ENCODE results near the gene NDUFV1.

The NDUFV1 gene

GRCh38 chr11:67641338-67642172 is 34.8 kb downstream of the NDUFV1 start:
- no peak for DNase-seq

GRCh38 chr11:67642173-67643120 is 35.7 kb downstream of the NDUFV1 start:
- no peak for DNase-seq

- DNase-seq, result no peak
Measured at GRCh38 chr11:67644042-67644441, 37.3 kb downstream of the NDUFV1 start.

GRCh38 chr11:67644472-67645418 is 38.0 kb downstream of the NDUFV1 start:
- no peak for DNase-seq

DNA sequence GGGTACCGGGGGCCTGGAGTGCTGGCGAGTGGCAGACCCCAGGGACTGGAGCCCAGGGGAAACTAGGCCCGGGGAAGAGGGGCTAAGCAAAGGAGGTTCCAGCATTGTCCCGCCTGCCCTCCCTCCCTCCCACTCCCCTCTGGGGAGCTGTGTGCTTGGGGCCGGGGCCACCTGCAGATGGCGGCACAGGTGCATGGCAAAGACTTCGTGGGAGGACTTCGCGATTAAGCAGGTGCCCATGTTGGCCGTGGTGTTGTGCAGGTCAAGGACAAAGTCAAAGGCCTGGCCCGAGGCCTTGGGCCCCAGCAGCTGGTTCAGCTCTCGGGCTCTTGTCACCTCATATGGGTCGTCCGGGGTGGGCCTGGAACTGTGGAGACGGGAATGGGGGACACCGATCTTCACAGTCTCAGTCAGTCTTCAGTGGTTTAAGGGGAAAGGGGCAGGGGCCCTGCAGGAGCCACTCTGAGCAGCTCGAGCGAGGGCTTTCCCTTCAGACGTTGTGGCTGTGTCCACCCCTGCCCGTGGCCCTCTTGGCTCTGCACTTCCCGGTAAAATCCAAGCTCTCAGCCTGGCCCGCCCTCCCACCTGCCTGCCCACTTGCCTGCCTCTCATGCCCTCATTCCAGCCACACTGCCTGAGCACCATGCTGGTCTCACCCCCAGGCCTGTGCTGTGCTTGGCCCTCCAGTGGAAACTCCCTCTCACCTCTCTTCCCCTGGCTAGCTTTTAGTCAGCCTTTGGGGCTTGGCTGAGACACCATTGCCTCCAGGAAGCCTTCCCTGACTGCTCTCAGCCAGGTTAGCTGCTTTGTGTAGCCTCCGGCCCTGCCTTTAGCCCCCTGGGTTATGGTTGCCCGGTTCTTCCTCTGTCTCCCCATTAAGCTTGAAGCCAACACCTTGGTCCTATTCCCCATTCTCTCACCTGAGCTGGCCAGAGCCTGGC is 39.1 kb downstream of the NDUFV1 start:
- no peak for DNase-seq

DNA sequence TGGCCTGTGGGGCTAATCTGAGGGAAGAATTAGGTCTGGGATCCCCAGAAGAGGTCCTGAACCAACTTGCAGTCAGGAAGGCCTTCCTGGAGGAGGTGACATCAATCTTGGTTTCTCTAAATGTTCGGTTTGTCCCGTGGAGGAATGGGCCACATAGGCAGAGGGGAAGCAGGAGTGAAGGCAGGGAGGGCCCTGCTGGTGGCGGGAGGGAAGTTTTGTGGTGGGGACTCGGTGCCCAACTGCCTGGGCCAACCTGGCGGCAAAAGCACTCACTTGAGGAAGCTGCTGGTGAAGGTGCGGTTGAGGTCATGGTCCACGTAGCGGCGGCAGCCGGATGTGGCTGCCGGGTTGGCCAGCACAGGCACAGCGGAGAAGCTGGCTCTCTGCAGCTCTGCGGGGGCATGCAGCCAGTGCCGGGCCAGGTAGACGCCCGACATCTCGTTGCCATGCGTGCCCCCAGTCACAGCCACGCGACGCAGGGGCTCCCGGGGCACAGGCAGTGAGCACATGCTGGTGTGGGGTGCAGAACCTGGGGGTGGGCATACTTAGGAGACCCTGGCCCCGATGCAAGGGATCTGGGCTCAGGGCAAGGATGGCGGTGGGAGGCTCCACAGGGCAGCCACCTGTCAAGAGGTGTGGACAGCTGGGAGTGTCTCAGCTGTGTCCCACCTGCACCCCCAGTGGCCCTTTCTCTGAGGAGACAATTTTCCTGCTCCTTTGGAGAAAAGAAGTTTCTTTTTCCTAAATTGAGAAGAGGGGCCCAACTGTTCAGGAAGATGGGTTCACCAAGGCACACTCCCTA is 40.0 kb downstream of the NDUFV1 start:
- no peak for DNase-seq

DNA sequence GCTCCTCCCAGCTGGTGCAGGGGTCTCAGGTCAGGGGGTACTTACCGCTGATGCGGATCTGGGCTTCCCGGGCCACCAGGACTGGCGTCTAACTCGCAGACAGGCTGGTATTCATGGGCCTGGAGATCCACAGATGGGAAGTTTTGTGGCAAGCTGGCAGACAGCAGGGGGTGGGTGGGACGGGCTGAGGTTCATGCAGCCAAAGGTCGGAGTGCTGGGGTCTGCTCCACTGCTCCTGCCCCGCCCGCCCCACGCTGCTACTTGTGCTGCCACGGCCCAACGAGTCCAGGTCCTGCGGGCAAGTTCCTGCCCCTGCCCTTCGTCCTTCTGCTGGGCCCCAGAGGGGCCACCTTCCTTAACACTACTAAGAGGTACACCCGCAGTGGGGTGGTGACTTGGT is 40.7 kb downstream of the NDUFV1 start:
- DNase-seq, result no peak

- no peak for DNase-seq
Measured at GRCh38 chr11:67648140-67648795, 41.5 kb downstream of the NDUFV1 start.

GRCh38 chr11:67648796-67649613 is 42.3 kb downstream of the NDUFV1 start:
- DNase-seq, result no peak

GRCh38 chr11:67649634-67650510 is 43.1 kb downstream of the NDUFV1 start:
- DNase-seq, result no peak

- no peak for DNase-seq
Measured at GRCh38 chr11:67651976-67652781, 45.4 kb downstream of the NDUFV1 start.

GRCh38 chr11:67652965-67653845 is 46.5 kb downstream of the NDUFV1 start:
- DNase-seq, result no peak

DNA sequence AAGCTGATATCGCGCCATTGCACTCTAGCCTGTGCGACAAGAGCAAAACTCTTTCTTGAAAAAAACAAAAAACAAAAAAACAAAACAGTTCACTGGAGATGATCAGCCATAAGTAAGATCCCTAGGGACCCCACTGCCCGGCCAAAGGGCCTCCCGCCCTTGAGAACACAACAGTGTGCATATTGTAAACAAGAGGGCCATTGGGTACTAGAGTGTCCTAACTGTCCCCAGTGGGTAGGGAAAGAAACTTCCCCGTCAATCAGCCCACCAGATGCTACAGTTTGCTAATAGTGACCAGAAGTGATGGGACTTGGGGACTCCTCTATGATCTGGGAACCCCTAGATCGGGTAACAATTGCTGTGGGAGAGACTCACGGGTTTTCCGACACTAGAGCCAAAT is 47.5 kb downstream of the NDUFV1 start:
- DNase-seq, result no peak

DNA sequence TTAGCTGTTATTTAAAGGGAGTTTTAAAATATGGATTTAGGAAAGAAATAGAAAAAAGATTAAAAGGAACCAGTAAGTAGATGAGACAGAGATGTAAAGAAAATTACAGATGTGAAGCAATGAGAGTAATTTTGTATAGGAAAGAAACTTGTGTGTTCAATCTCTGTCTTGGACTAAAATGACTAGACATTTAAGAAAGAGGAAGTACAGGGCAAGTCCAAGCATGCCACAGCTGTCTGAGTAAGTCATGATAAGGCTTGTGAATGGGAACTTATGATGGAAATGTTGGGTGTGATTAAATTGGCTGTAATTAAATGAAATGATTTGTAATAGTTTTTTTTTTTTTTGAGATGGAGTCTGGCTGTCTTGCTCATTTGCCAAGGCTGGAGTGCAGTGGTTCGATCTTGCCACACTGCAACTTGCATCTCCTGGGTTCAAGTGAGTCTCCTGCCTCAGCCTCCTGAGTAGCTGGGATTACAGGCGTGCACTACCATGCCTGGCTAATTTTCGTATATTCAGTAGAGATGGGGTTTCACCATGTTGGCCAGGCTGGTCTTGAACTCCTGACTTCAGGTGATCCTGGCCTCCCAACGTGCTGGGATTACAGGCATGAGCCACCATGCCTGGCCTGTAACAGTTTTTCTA is 49.7 kb downstream of the NDUFV1 start:
- no peak for DNase-seq

DNA sequence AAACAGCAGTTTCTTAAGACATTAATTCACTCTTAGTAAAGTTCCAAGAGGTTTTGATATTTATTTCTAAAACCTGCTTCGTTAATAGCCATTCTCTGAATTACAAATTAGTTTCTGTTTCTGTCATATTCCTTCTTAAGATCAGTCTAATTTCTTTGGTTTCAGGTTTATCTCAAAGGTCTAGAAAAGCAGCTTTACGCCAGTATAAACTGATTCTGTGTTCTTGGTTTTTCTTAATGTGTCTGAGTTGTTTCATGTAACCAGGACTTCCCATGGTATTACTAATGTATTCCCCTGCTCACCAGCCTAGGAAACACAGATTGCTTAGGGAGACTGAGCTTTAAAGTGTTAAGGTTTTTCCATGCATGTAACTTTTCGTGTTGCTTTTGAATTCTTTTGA is 50.6 kb downstream of the NDUFV1 start:
- no peak for DNase-seq

Data from EL (cell line).